Skeletal muscle tissue (tissue), 4 donors: ENCODE results near the gene RYR2. TPM values are rescaled to one million over a fixed set of nuclear protein-coding genes. Genes with fewer than 3 reads are reported as not detected.
"Not testable (repeated sequence)": the region's sequence is repeated elsewhere in the genome, so short reads cannot be mapped to it uniquely, and the experiment has no call there.

Source experiments
- H3K27ac ChIP-seq: one replicate; pipeline ENCODE4 v1.7.0; 2013; ENCODE audit warnings: mild to moderate bottlenecking, low read depth, low read length, inconsistent platforms
- H3K27me3 ChIP-seq, 3 donors: one replicate each; pipeline ENCODE4 v1.7.0; 2013; ENCODE audit warnings: low read length in 3 of 3; ENCODE audit not compliant: control insufficient read depth in 3 of 3, insufficient read depth in 3 of 3
- H3K36me3 ChIP-seq, 3 donors: one replicate each; pipeline ENCODE4 v1.7.0; 2013; ENCODE audit warnings: low read length in 3 of 3; ENCODE audit not compliant: control insufficient read depth in 3 of 3, insufficient read depth in 3 of 3
- H3K4me1 ChIP-seq, 3 donors: one replicate each; pipeline ENCODE4 v1.7.0; 2013; ENCODE audit warnings: low read length in 3 of 3, mild to moderate bottlenecking in 3 of 3; ENCODE audit not compliant: control insufficient read depth in 3 of 3, insufficient read depth in 3 of 3
- H3K4me3 ChIP-seq, 3 donors: one replicate each; pipeline ENCODE4 v1.7.0; 2013; ENCODE audit warnings: low read length in 3 of 3
- H3K9ac ChIP-seq, 3 donors: one replicate each; pipeline ENCODE4 v1.7.0; 2013; ENCODE audit warnings: low read length in 3 of 3, mild to moderate bottlenecking in 3 of 3, moderate library complexity in 2 of 3, low read depth in 1 of 3
- H3K9me3 ChIP-seq, 3 donors: one replicate each; pipeline ENCODE4 v1.7.0; 2013; ENCODE audit warnings: low read length in 3 of 3; ENCODE audit not compliant: control insufficient read depth in 3 of 3
- total RNA-seq: library from RNA; depleted of rRNA; stranded (reverse); fragments of >200 nt; gene quantifications from one replicate; pipeline ENCODE4 v1.2.3, GENCODE V29; 2014
- donor health status: Osteomylitis.

RYR2 gene
- total RNA-seq, 1 donor from 2014 or later, result 5.7 TPM

GRCh38 chr1:237834048-237834447 is 792.1 kb downstream of the RYR2 start:
- H3K36me3 ChIP-seq, result no peaks in the 10 kb centered on the region
- no peak overlapping the region for H3K4me3 ChIP-seq
- no peak overlapping the region for H3K27ac ChIP-seq
- H3K9ac ChIP-seq, result no peak overlapping the region
- no peaks in the 10 kb centered on the region for H3K27me3 ChIP-seq
- H3K4me1 ChIP-seq, result no peaks in the 10 kb centered on the region
- peaks cover 0 to 3% (median 0%) of the 10 kb centered on the region in 3 donors for H3K9me3 ChIP-seq

GRCh38 chr1:237834461-237834860 is 792.5 kb downstream of the RYR2 start:
- no peaks in the 10 kb centered on the region for H3K4me1 ChIP-seq
- H3K27me3 ChIP-seq, result no peaks in the 10 kb centered on the region
- no peak overlapping the region for H3K27ac ChIP-seq
- H3K4me3 ChIP-seq, result no peak overlapping the region
- no peak overlapping the region for H3K9ac ChIP-seq
- H3K36me3 ChIP-seq, result no peaks in the 10 kb centered on the region
- peaks cover 0 to 3% (median 0%) of the 10 kb centered on the region in 3 donors for H3K9me3 ChIP-seq

- no peaks in the 10 kb centered on the region for H3K36me3 ChIP-seq
- H3K9ac ChIP-seq, result no peak overlapping the region
- H3K27ac ChIP-seq, result no peak overlapping the region
- no peak overlapping the region for H3K4me3 ChIP-seq
- H3K9me3 ChIP-seq, result no peaks in the 10 kb centered on the region
- H3K27me3 ChIP-seq, result no peaks in the 10 kb centered on the region
- no peaks in the 10 kb centered on the region for H3K4me1 ChIP-seq
Measured at GRCh38 chr1:237838320-237838719, 796.3 kb downstream of the RYR2 start.

- Histone ChIP-seq H3K9me3 (no peaks in the 10 kb centered on the region), H3K36me3 (no peaks in the 10 kb centered on the region), H3K4me1 (no peaks in the 10 kb centered on the region), H3K9ac (no peak overlapping the region), H3K4me3 (no peak overlapping the region), H3K27me3 (no peaks in the 10 kb centered on the region), H3K27ac (no peak overlapping the region)
Measured at GRCh38 chr1:237838904-237839534, 797.0 kb downstream of the RYR2 start.

- H3K4me3 ChIP-seq, result no peak overlapping the region
- no peak overlapping the region for H3K9ac ChIP-seq
- no peaks in the 10 kb centered on the region for H3K9me3 ChIP-seq
- H3K36me3 ChIP-seq, result no peaks in the 10 kb centered on the region
- H3K4me1 ChIP-seq, result no peaks in the 10 kb centered on the region
- H3K27me3 ChIP-seq, result no peaks in the 10 kb centered on the region
- H3K27ac ChIP-seq, result no peak overlapping the region
Measured at GRCh38 chr1:237841485-237841884, 799.5 kb downstream of the RYR2 start.

GRCh38 chr1:237843516-237843915 is 801.5 kb downstream of the RYR2 start:
- not testable (repeated sequence) for H3K9ac ChIP-seq, H3K9me3 ChIP-seq, H3K27ac ChIP-seq, H3K4me3 ChIP-seq, H3K27me3 ChIP-seq, H3K4me1 ChIP-seq, H3K36me3 ChIP-seq

GRCh38 chr1:237851210-237851845 is 809.3 kb downstream of the RYR2 start:
- no peak overlapping the region for H3K27ac ChIP-seq
- no peaks in the 10 kb centered on the region for H3K36me3 ChIP-seq
- no peaks in the 10 kb centered on the region for H3K27me3 ChIP-seq
- H3K9ac ChIP-seq, result no peak overlapping the region
- peaks cover 0 to 3% (median 0%) of the 10 kb centered on the region in 3 donors for H3K9me3 ChIP-seq
- no peaks in the 10 kb centered on the region for H3K4me1 ChIP-seq
- no peak overlapping the region for H3K4me3 ChIP-seq

- no peaks in the 10 kb centered on the region for H3K27me3 ChIP-seq
- H3K9me3 ChIP-seq, result peaks cover 0 to 3% (median 0%) of the 10 kb centered on the region in 3 donors
- no peaks in the 10 kb centered on the region for H3K4me1 ChIP-seq
- no peaks in the 10 kb centered on the region for H3K36me3 ChIP-seq
- H3K27ac ChIP-seq, result no peak overlapping the region
- no peak overlapping the region for H3K9ac ChIP-seq
- no peak overlapping the region for H3K4me3 ChIP-seq
Measured at GRCh38 chr1:237852342-237852741, 810.4 kb downstream of the RYR2 start.

GRCh38 chr1:237857455-237857854 is 815.5 kb downstream of the RYR2 start:
- Histone ChIP-seq H3K9ac (no peak overlapping the region), H3K4me3 (no peak overlapping the region), H3K36me3 (no peaks in the 10 kb centered on the region), H3K9me3 (peaks cover 0 to 3% (median 0%) of the 10 kb centered on the region in 3 donors), H3K27ac (no peak overlapping the region), H3K4me1 (no peaks in the 10 kb centered on the region), H3K27me3 (no peaks in the 10 kb centered on the region)

GRCh38 chr1:237858992-237859391 is 817.0 kb downstream of the RYR2 start:
- Histone ChIP-seq H3K4me3 (no peak overlapping the region), H3K9ac (no peak overlapping the region), H3K27ac (no peak overlapping the region), H3K4me1 (no peaks in the 10 kb centered on the region), H3K36me3 (no peaks in the 10 kb centered on the region), H3K27me3 (peaks cover 0 to 2% (median 0%) of the 10 kb centered on the region in 3 donors), H3K9me3 (peaks cover 0 to 3% (median 0%) of the 10 kb centered on the region in 3 donors)
